GM18519 (cell line): Measurements from ENCODE around the gene OPN1MW2.
"Not testable (repeated sequence)": the region's sequence is repeated elsewhere in the genome, so short reads cannot be mapped to it uniquely, and the experiment has no call there.

Experiments
- ATAC-seq: cut with Tn5 transposase; IDR thresholded peaks from one replicate; pipeline ENCODE4 v1.9.1; 2021; ENCODE audit warnings: mild to moderate bottlenecking, moderate library complexity; ENCODE audit not compliant: unreplicated experiment, low FRiP score

Gene OPN1MW2

DNA sequence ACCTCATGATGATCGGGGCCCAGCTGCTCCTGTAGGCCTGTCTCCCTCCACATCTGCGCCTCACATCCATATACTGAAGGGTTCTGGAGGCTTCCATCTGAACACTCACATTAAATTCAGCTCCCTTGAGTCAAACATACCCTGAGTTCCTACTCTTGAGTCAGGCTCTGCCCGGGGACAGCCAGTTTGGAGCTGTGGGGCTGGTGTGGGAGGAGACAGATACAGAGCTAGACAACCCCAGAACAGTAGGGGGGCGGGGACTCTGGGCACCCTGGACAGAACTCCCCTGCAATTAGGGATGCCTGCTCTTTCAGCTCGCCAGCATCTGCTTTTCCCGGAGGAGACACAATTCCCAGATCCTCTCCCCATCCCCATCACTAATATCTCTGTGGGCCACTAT lies 43.5 kb downstream of the OPN1MW2 start:
- ATAC-seq, result not testable (repeated sequence)

DNA sequence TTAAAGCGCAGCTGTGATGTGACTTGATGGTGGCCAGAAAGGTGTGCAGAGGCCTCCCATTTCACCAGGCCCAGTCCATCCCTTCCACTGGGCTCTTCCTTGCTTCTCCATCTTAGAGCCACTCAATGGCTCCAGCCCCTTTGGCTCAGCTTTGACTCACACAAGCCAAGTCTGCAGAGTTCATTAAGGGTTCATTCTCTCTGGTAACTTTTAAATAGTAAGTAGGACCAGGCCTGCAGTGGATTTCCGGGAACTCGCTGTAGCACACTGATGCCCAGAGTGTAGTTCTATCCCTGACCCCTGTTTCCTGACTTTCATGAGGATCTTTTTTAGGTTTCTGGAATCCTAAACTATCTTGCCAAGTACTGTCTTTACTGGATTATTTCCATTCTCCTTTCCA lies 49.7 kb downstream of the OPN1MW2 start:
- not testable (repeated sequence) for ATAC-seq
